MV-4-11 (cell line): Measurements from ENCODE around the gene CHN1.

Source experiments
- DNase-seq: peaks from one replicate; lab custom pipeline; 2025; lab: John Stamatoyannopoulos, UW

CHN1 gene, protein sequence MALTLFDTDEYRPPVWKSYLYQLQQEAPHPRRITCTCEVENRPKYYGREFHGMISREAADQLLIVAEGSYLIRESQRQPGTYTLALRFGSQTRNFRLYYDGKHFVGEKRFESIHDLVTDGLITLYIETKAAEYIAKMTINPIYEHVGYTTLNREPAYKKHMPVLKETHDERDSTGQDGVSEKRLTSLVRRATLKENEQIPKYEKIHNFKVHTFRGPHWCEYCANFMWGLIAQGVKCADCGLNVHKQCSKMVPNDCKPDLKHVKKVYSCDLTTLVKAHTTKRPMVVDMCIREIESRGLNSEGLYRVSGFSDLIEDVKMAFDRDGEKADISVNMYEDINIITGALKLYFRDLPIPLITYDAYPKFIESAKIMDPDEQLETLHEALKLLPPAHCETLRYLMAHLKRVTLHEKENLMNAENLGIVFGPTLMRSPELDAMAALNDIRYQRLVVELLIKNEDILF

DNA sequence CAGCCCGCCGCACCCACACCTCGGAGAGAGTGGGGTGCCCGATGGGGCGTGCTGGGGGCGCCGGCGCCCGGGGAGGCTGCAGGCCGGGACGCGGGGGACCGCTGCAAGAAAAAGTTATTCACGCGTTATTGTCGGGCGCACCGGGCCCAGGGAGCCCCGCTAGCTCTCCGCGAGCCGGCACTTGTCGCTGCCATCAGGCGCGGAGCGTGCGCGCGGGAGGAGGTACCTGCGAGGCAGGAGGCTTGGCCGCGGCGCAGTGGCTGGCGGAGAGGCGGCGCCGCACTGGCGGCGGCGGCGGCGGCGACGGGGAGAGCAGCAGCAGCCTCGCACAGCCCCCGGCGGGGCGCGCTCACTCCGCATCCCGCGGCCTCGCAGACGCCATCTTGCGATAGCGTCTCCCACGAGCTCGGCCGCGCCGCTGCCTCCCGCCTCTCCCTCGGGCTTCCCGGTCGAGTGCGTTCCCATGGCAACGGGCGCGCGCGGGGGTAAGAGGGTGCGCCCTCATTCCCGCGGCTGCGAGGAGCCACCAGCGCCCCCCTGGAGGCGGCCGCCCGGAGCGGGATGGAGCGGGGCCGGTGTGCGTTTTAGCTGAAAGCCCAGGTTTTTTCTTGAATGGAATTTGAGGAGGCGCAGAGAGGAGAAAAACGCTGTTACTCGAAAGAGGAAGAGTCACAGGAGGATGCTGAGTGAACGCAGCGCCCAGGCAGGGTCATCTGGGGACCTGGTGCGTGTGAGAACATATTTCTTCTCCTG is at the start of gene CHN1:
CHN1 (minus strand) TSS at position 402 of the 753 bp plus-strand sequence. CDS start 469 bp downstream, outside the sequence.
- peak; percentile 16 for DNase-seq

DNA sequence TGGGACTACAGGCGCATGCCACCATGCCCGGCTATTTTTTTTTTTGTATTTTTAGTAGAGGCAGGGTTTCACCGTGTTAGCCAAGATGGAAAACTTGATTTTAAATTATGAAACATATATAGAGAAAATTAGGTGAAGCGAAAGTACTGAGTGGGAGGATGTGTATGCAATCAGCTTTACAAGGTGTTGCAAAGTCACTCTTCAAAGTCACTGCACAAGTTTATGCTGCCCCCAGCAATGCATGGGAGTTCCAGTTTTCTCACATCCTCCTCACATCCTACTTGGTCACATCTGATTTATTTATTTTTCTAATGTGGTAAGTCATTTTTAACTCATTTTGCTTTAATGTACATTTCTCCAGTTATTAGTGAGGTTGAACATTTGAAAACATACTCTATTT is 49.2 kb upstream of the CHN1 start:
- DNase-seq, result no peak

DNA sequence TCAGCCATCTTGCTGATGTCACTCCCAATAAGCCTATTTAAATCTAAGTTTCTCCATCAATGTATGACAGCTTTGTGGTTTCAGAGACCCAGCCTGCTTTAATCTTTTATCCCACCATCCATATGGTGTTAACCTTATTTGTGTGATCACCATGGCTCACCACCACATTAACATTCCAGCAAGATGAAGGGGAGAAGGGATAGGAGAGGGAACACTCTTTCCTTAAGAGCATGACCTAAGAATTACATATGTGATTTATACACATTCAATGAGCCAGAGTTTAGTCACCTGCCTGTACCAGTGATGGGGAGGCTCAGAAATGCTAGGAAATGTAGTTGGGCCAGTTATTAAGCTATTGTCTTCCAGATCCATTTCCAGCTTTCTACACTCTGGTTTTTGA is 44.5 kb upstream of the CHN1 start:
- DNase-seq, result no peak

- DNase-seq, result peak; percentile 81
Observed at GRCh38 chr2:175048275-175048674, 43.1 kb upstream of the CHN1 start.

DNA sequence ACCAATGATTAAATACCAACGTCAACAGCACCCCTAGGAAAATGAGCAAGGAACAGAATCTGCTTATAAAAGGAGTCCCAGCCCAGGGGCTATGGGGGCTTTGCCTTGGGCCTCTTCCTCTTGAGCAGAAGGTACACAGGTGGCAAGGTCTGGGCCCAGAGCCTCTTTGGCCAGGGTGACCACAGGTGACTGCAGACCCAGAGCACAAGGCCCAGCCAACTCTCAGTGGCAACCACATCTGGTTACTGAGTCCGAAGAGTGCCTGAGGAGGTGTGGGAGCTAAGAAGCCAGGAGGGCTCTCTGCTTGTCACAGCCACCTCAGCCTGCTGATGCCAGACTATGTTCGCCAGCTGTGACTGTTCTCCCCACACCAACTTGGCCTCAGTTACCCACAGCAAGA is 34.3 kb upstream of the CHN1 start:
- DNase-seq, result no peak

GRCh38 chr2:175039031-175039430 is 33.9 kb upstream of the CHN1 start:
- no peak for DNase-seq

DNA sequence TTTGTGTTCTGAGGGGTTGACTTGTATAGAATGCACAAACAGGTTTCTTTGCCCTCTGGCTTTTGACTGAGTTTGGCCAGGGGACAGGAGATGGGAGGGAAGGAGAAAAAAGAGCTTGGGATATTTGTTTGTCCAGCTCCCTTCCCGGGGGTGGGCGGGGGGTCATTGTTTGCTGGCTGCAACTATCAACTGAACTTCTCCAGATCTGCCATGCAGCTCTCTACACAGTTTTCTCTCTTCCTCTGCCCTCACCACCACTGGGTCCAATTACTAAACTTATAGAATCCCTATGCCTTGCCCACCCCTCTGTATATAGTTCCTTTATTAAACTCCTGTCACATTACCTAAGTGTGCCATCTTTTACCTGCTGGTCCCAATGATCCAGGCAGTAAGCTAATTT is 32.8 kb upstream of the CHN1 start:
- DNase-seq, result no peak

- peak; percentile 45 for DNase-seq
Observed at GRCh38 chr2:175036582-175037018, 31.4 kb upstream of the CHN1 start.

DNA sequence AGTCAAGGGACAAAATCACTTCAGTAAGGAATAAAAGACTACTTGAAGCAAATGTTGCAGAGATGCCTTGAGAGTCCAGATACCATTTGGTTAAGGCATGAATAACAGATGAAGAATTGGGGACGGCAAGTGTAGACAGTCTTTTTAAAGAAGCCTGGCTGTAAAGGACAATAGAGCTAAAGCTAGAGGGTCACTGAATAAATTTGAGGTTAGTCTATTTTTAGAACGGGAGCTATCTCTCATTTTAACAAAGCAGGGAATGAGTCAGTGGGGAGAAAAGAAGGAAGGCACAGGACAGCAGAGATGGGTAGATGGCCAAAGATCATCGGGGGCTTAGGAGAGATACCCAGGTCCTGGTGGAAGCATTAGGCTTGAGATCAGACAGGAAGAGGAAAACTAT is 30.6 kb upstream of the CHN1 start:
- DNase-seq, result no peak

- DNase-seq, result peak; percentile 50
Observed at GRCh38 chr2:175034716-175035115, 29.5 kb upstream of the CHN1 start.

- DNase-seq, result peak; percentile 69
Observed at GRCh38 chr2:175030380-175031271, 25.4 kb upstream of the CHN1 start.

GRCh38 chr2:175027755-175028154 is 22.6 kb upstream of the CHN1 start:
- no peak for DNase-seq

DNA sequence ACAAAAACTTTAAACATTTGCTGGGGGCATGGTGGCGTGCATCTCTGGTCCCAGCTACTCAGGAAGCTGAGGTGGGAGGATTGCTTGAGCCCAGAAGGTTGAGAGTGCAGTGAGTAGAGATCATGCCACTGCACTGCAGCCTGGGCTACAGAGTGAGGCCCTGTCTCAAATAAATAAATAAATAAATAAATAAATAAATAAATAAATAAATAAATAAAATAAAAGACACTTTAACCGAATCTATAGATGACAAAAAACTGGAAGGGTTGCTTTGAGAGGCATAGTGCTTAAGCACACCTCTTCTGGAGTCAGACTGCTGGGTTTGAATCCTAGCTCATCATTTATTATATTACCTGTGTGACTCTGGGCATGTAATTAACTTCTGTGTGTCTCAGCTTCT is 21.2 kb upstream of the CHN1 start:
- DNase-seq, result no peak

- no peak for DNase-seq
Observed at GRCh38 chr2:175025946-175026345, 20.8 kb upstream of the CHN1 start.

GRCh38 chr2:175025233-175025632 is 20.1 kb upstream of the CHN1 start:
- DNase-seq, result no peak

- DNase-seq, result no peak
Observed at GRCh38 chr2:175022923-175023322, 17.7 kb upstream of the CHN1 start.

GRCh38 chr2:175019566-175020327 is 14.6 kb upstream of the CHN1 start:
- no peak for DNase-seq

GRCh38 chr2:175017618-175018414 is 12.6 kb upstream of the CHN1 start:
- no peak for DNase-seq

DNA sequence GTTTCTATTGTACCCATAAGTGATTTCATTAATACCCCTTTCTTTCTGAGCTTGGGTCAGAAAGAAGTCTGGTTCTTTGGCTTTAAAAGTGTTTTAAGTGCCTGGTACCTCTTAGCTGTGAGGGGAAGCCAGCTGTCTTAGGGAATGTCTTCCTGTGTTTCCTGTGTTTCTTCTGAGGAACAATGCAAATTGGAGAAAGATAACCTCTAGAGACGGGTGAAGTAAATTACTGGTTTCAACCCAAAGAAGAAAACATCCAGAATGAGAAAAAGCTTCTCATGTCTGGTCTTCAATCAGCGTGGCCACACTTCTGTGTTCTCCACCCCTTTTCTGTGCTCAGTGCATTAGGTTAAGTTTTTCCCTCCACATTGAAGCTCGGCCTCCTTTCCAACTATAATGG is 10.2 kb upstream of the CHN1 start:
- DNase-seq, result no peak

DNA sequence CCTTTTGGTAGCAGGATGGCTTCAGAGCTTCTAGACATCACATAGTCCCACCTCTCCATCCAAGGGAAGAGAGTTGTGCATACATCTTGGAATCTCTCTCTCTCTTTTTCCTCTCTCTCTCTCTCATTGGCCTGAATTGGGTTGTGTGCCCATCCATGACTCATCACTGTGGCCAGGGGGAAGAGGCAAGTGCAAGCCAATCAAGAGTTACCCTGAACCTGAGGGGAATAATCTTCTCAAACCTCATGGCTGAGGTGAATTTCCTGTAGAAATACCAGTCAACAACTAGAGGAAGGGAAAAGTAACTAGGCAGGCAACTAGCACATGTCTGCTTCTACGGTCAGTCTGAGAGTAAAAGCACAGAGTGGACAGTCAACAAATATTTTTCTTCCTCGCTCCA is 7.3 kb upstream of the CHN1 start:
- DNase-seq, result no peak

DNA sequence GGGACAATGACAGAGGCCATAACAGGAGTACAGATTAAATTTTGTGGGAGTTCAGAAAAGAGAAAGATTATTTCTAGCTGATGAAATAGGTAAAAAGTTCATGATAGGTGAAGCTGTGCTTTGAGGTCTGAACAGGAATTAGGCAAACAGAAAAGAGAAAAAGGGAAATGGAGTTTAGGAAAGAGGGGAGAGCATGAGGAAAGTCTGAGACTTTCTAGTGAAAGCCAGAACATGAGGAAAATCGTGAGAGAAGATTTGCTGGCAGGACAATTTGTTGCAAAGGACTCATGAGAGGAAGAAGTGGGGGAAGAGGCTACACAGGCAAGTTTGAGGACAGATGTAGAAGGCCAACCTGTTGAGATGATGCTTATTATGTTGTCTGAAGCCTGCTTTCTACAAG is 6.3 kb upstream of the CHN1 start:
- no peak for DNase-seq
